HG02759 (cell line): ENCODE measurements around the gene STX16.
"Not testable (repeated sequence)": the region's sequence is repeated elsewhere in the genome, so short reads cannot be mapped to it uniquely, and the experiment has no call there.

Experiments used
- ATAC-seq: cut with Tn5 transposase; IDR thresholded peaks from one replicate; pipeline ENCODE4 v1.9.1; 2021; ENCODE audit warnings: mild to moderate bottlenecking, moderate library complexity; ENCODE audit not compliant: unreplicated experiment

Gene STX16

DNA sequence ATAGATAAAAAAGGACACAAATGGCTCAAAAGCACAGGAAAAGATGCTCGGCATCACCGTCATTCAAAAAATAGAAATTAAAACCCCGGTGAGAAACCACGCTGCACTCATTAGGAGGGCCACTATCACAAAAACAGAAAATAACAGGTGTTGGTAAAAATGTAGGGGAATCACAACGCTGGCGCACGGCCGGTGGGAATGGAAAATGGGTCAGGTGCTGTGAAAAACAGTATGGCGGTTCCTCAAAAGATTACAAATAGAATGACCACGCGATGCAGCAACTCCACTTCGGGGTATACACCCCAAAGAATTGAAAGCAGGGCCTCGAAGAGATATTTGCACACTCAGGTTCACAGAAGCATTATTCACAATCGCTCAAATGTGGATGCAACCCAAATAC lies 69.8 kb downstream of the STX16 start:
- no peak for ATAC-seq

DNA sequence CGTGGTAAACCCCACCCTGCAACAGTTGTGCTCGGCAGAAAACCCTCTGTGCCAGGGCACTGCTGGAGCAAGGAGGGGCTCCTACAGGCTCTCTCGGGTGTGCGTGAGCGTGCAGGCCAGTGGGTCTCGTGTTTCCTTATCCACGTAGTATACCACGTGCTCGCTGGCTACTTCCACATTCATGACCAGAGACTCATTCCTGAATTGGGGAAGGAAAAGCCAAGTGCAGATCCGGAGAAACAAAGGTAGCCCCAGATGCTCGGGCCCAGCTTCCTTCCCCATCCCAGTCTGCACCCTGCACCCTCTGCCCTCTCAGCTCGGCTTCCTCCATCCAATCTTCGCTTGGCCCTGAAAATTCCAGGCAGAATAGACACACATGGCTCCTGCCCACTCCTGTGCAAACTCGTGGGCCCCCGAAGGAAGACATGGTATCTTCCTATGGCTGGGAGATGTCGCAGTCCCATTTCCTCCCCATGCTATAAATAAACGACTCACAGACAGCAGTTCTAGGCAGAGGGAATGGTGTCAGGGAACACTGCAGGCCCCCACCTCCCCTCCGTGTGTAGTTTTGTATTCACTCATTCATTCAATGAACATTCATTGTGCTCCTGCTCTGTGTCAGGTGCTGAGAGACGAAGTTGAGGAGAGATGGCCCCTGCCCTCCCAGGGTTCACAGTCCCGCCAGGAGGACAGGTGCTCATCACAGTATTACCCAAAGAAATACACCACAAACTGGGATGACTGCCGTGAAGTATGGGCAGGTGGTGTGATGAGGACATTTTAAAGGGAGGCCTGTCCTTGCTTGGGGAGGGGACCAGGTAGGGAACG lies 71.1 kb downstream of the STX16 start:
- ATAC-seq: no peak

DNA sequence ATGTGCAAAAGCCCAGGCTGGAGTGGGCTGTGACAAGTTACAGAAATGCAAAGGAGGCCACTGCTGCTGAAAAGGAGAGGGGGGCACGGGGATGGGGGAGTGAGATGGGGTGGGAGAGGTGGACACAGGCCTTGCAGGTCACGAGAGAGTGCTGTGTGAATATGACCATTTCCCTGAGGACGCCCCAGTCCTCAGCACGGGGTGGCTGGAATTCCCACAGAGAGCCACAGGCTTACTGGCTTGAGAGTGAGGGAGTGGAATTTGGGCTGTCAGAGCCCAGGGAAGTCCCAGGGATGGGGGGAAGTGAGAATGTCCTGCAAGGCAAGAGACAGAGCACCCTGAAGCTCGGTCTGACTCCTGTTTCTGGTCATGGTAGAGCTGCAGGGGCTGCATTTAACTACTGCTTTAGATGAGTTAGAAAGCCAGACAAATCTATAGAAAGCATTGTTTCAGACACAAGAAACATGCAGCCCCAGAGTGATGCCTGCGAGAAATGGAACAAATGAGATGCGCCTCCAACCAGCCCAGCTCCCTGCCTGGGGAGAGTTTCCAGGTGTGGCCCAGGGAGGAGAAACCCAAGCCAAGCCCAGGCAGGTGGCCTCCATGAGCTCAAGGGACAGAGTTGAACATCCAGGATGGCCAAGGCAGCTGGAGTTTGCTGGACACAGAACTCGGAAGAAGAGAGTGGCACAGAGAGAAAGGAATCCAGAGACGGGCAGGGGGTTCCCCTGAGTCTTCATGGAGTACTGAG lies 72.0 kb downstream of the STX16 start:
- no peak for ATAC-seq

DNA sequence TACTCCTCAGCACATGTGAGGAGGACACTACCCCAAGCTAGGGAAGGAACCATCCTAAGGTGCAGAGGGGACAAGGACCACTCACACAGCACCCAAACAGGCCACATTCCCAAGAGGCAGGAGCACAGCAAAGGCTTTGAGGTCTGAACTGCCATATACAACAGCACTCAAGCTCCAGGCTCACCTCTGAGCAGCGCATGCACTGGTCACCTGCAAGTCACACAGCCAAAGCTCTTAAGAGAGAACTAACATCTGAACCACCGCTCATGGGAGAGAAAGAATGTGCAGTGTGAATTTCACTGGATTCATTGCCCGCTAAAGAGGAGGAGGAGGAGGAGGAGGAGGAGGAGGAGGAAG lies 72.5 kb downstream of the STX16 start:
- no peak for ATAC-seq

DNA sequence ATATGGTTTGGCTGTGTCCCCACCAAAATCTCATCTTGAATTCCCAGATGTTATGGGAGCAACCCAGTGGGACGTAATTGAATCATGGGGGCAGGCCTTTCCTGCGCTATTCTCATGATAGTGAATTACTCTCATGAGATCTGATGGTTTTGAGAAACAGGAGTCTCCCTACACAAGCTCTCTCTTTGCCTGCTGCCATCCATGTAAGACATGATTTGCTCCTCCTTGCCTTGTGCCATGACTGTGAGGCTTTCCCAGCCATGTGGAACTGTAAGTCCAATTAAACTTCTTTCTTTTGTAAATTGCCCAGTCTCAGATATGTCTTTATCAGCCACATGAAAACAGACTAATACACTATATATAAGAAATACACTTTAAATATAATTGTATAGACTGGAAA lies 75.1 kb downstream of the STX16 start:
- ATAC-seq: not testable (repeated sequence)
